ENCODE results near the gene EFCAB12.

EFCAB12 gene

GRCh38 chr3:129428376-129429079, at the start of gene EFCAB12:
TSS of gene EFCAB12 (minus strand) at chr3:129428636. CDS start at chr3:129428488, 148 bp downstream.
- H3K4me3 ChIP-seq (ENCODE audit: low read depth, low read length) = peak within 1 kb of the TSS; percentile 65

DNA sequence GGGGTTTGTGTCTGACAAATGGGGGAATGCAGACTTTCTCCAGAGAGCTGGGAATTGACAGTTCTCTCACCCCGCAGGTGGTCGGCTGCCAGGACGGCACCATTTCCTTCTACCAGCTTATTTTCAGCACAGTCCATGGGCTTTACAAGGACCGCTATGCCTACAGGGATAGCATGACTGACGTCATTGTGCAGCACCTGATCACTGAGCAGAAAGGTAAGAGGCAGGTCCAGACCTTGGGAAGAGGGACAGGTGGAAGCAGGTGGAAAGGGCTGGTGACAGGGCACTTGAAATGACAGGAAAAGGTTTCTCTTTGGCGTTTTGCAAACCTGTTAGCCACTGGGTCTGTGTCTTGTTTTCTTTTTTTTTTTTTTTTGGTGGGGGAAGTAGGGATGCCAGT, 48.1 kb upstream of the EFCAB12 start:
- H3K4me3 ChIP-seq (ENCODE audit: low read depth, low read length) = no peak overlapping the region

DNA sequence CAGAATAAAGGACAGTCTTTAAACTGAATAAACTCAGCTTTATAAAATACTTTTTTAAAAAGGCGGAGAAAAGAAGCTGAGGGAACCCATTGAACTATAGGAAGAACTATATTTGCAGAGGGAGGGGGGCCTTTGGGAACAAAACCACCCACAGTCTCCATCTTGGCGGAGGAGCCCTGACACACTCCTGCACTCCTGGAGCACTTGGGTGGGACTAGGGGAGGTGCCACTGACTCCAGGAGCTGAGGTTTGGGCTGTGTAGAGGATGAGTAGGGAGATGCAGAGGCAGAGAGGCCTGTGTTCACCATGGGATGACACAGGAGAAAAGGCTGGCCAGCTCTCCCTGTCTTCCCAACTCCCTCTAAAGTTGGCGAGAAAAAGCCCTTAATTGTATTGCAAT, 47.4 kb upstream of the EFCAB12 start:
- H3K4me3 ChIP-seq (ENCODE audit: low read depth, low read length) = no peak overlapping the region

- H3K4me3 ChIP-seq (ENCODE audit: low read depth, low read length) = no peak overlapping the region
These were observed 46.8 kb upstream of the EFCAB12 start for GRCh38 chr3:129474984-129475804.

DNA sequence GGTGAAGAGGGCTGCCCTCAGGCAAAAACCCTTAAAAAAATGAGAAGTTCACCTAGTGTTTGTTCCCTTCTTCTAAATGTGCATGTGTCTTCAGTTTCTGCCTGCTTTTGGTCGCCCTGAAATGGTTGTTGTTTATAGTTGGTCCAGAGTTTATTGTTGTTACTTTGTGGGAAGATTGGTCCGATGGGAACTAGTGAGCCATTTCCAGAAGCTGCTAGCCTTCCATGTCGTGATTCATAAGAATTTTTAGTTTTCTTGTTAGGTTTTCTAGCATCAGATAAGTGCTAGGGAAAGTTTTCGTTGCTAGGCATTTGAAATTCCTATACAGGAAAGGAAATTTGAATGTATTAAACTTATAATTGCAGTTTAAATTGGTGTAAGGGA, 45.3 kb upstream of the EFCAB12 start:
- H3K4me3 ChIP-seq (ENCODE audit: low read depth, low read length) = no peak overlapping the region

DNA sequence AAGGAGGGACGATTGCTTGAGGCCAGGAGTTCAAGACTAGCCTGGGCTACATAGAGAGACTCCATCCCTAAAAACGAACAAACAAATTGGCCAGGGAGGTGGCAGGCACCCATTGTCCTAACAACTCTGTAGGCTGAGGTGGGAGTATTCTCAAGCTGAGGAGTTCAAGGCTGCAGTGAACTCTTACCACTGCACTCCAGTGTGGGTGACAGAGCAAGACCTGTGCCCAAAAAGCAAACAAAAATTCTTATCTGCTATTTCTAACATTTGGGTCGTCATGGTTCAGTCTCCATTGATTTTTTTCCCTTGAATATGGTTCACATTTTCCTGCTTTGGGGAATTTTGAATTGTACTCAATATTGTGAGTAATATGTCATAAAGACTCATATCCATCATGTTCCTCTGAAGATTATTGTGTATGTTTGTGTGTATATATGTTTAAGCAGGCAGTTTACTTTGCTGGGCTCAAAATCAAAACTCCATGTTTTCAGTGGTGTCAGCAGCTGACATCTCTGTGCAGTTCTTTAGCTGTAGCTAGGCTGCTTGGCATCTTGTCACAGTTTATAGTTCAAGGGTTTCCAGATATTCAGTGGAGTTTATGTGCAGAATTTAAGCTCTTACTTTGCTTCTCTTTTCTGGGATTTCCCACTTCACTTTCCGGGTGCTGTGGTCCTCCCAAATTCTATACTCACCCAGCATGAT, 44.8 kb upstream of the EFCAB12 start:
- no peak overlapping the region for H3K4me3 ChIP-seq (ENCODE audit: low read depth, low read length)

DNA sequence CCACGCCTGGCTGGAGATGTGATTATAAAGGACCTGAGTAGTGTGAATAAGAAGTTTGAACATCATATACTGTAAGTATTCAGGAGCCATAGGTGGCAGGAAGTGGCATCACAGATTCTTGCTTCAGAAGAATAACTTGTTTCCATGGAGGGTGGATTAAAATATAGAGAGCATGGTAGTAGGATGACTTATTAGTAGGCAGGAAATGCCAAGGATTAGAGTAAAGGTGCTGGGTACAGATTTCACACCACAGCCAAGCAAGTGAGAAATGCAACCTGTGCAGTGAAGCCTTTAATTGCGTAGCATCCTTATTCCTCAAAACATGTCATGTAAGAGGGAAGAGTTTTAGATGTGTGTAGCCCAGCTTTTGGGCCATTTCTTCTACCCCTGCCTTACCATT, 42.4 kb upstream of the EFCAB12 start:
- H3K4me3 ChIP-seq (ENCODE audit: low read depth, low read length) = no peak overlapping the region

DNA sequence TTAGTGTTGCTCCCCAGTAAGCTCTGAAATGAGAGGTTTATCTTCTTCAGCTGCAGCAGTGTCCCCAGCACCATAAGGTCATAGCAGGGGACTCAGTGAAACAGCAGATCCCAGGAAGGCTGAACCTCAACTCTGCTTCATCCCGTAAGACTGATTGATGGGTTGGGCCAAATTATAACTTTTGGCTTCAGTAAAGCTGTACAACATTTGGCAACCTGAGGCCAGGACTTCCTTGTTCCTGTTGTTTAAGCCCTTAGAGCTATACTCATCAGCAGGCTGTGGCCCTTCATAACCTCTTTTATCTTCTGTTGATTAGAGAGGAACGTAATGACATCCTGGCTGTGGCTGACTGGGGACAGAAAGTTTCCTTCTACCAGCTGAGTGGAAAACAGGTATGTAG, 40.6 kb upstream of the EFCAB12 start:
- H3K4me3 ChIP-seq (ENCODE audit: low read depth, low read length) = no peak overlapping the region

GRCh38 chr3:129467932-129468331, 39.5 kb upstream of the EFCAB12 start:
- H3K4me3 ChIP-seq (ENCODE audit: low read depth, low read length) = no peak overlapping the region

GRCh38 chr3:129463716-129464115, 35.3 kb upstream of the EFCAB12 start:
- no peak overlapping the region for H3K4me3 ChIP-seq (ENCODE audit: low read depth, low read length)

DNA sequence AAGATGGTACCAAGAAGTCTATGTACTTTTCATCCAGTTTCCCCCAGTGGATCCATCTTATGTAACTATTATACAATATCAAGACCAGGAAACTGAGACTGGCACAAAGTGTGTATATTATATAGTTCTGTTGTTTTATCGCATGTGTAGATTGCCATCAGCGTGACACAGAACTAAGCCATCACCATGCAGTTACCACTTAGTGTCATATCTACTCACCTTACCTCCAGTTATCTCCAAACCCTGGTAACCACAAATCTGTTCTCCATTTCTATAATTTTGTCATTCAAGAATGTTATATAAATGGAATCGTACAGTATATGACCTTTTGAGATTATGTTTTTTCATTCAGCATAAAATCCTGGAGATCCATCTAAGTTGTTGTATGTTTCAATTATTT, 34.7 kb upstream of the EFCAB12 start:
- H3K4me3 ChIP-seq (ENCODE audit: low read depth, low read length) = no peak overlapping the region

DNA sequence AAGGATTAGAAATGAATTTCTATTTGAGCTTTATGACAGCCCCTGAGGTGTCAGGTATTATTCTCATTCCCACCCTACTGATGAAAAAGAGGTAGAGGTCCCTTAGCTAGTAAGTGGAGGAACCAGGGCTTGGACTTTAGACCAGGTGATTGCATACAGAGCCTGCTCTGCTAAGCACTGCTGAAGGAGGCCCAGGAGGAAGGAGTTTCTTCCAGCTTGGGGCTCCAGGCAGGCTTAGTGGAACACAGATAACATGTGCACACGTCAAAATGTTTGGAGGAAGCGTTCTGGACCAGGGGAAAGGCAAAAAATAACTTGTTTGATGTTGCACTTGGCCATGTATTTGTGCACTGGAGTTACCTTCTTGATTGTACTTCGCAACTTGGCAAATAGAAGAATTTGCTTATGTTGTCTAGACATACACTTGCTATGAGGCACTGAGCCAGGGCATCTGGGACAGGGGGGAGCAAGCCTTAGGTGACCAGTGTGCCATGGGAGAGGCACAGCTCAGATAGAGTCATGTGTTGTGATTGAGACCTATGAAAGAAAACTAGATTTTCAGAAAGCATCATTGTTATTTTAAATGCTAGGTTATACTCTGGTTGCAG, 34.0 kb upstream of the EFCAB12 start:
- H3K4me3 ChIP-seq (ENCODE audit: low read depth, low read length) = no peak overlapping the region

DNA sequence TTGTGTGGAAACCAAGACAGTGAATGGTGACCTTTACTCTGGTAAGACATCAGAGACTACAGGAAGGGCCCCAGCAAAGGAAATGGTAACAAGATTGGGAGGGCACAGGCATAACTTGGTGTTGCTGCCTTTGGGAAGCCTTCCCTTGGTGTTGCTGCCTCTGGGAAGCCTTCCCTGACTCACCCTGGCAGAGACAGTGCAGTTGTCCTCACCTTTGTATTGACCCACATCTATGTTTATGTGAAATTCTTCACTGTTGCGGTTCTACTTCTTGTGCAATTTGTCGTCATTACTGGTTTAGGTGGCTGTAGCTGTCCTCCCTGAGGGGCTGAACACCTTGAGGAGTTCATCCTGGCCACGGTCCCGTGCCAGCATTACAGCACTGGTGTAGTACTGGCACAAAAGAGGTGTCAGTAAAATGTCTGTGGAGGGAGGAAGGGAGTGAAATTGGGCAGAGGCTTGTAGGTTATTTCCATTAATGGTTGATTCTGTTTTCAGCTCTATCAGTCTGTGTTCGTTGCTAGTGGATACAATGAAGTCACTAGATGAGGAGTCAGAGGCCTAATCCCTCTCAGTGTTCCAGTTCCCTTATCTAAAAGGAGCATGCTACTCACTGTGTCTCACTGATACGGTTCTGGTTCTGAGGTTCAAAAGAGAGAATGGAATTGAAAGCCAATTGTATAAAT, 33.2 kb upstream of the EFCAB12 start:
- H3K4me3 ChIP-seq (ENCODE audit: low read depth, low read length) = no peak overlapping the region

- no peak overlapping the region for H3K4me3 ChIP-seq (ENCODE audit: low read depth, low read length)
These were observed 32.6 kb upstream of the EFCAB12 start for GRCh38 chr3:129461022-129461421.

- no peak overlapping the region for H3K4me3 ChIP-seq (ENCODE audit: low read depth, low read length)
These were observed 32.1 kb upstream of the EFCAB12 start for GRCh38 chr3:129460572-129460971.

DNA sequence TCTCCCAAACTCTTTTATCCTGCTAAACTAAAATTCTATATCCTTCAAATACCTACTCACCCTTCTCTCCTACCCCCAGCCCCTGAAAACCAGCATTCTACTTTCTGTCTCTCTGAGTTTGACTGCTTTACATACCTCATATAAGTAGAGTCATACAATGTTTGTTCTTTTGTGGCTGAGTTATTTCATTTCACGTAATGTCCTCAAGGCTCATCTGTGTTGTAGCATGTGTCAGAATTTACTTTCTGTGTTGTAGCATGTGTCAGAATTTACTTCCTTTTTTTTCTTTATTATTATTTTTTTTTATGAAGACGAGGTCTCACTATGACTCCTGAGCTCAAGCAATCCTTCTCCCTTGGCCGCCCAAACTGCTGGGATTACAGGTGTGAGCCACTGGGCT, 31.7 kb upstream of the EFCAB12 start:
- no peak overlapping the region for H3K4me3 ChIP-seq (ENCODE audit: low read depth, low read length)

DNA sequence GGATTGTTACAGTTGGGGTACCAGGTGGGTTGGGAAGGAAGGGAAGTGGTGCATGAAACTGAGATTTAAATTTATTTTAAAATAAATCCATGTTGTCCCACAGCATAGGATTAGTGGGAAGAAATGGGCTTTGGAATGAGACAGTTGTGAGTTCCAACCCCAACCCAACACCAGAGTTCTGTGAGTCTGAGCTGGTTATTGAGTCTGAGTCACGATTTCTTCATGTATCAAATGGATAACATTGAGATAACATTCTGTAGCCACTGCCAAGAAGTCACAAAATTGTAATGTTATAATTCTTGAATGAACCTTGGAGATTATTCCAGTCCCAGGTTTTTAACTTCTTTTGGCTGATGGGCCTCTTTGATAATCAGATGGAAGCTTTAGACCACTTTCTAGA, 25.3 kb upstream of the EFCAB12 start:
- H3K4me3 ChIP-seq (ENCODE audit: low read depth, low read length) = no peak overlapping the region

GRCh38 chr3:129449279-129450115, 21.1 kb upstream of the EFCAB12 start:
- H3K4me3 ChIP-seq (ENCODE audit: low read depth, low read length) = no peak overlapping the region

DNA sequence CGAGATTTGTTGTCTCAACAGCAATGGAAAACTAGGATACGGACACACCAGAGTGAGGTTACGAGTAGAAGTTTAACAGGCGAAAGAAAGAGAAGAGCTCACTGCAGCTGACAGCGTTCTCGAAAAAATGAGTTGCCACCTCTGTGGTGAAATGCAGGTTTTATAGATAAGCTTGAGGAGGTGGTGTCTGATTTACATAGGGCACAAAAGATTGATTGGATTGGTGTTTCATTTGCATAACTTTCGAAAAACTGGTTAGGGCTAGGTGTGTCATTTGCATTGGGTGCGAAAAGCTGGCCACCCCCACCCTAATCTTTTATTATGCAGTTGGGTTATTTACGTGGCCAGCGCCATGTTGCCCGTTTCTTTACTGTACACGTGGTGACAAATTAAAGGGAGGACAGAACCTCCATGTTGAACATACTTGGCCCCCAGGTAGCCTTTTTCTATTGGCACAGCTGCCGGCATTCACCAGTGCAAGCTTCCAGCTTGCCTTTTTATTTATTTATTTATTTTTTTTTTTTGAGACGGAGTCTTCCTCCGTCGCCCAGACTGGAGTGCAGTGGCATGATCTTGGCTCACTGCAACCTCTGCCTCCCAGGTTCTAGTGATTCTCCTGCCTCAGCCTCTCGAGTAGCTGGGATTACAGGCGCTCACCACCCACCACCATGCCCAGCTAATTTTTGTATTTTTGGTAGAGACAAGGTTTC, 19.9 kb upstream of the EFCAB12 start:
- H3K4me3 ChIP-seq (ENCODE audit: low read depth, low read length) = no peak overlapping the region

Measured in iPS-11a (cell line).